GM21381 (cell line): ENCODE data around the gene CACNA2D2.
A peak's percentile ranks its signal among the peaks of the same experiment; 100 is the strongest.

Experiments
- ATAC-seq: cut with Tn5 transposase; IDR thresholded peaks from one replicate; pipeline ENCODE4 v1.9.1; 2021; ENCODE audit warnings: mild to moderate bottlenecking, moderate library complexity; ENCODE audit not compliant: unreplicated experiment

The CACNA2D2 gene

GRCh38 chr3:50374363-50375257, 128.8 kb downstream of the CACNA2D2 start:
- no peak for ATAC-seq

- no peak for ATAC-seq
Measured at GRCh38 chr3:50373146-50374051, 130.0 kb downstream of the CACNA2D2 start.

GRCh38 chr3:50372349-50372748, 131.1 kb downstream of the CACNA2D2 start:
- ATAC-seq, result no peak

- ATAC-seq, result no peak
Measured at GRCh38 chr3:50371133-50371685, 132.2 kb downstream of the CACNA2D2 start.

GRCh38 chr3:50370594-50370993, 132.8 kb downstream of the CACNA2D2 start:
- ATAC-seq, result no peak

GRCh38 chr3:50369012-50369670, 134.3 kb downstream of the CACNA2D2 start:
- no peak for ATAC-seq

- no peak for ATAC-seq
Measured at GRCh38 chr3:50365842-50366220, 137.6 kb downstream of the CACNA2D2 start.

- ATAC-seq, result peak; percentile 87
Measured at GRCh38 chr3:50365080-50365841, 138.2 kb downstream of the CACNA2D2 start.

- no peak for ATAC-seq
Measured at GRCh38 chr3:50364573-50365079, 138.8 kb downstream of the CACNA2D2 start.

GRCh38 chr3:50359760-50360110, 143.7 kb downstream of the CACNA2D2 start:
- no peak for ATAC-seq

GRCh38 chr3:50358911-50359759, 144.3 kb downstream of the CACNA2D2 start, which contains the start of gene TMEM115:
Gene TMEM115, minus strand, starts transcription at chr3:50359521. Its CDS starts 458 bp downstream, at chr3:50359063.
- peak; percentile 99 for ATAC-seq

GRCh38 chr3:50358355-50358910, 145.0 kb downstream of the CACNA2D2 start:
- ATAC-seq, result no peak

- no peak for ATAC-seq
Measured at GRCh38 chr3:50357481-50357880, 146.0 kb downstream of the CACNA2D2 start.

GRCh38 chr3:50356553-50356952, 146.9 kb downstream of the CACNA2D2 start:
- no peak for ATAC-seq

GRCh38 chr3:50355829-50356552, 147.4 kb downstream of the CACNA2D2 start:
- ATAC-seq, result no peak

- ATAC-seq, result no peak
Measured at GRCh38 chr3:50354850-50355249, 148.6 kb downstream of the CACNA2D2 start.

- ATAC-seq, result no peak
Measured at GRCh38 chr3:50354186-50354764, 149.2 kb downstream of the CACNA2D2 start.
